Spleen (tissue), 11 donors: ENCODE measurements around the gene HDHD3. TPM values are rescaled to one million over a fixed set of nuclear protein-coding genes. Genes with fewer than 3 reads are reported as not detected.

ENCODE experiments used
- DNase-seq: peaks from one replicate; pipeline ENCODE4 v3.0.0-alpha.2; 2020
- H3K27ac ChIP-seq, 8 donors: fragments of 200-600 bp; sonication (generic) in 7 of 8; 1 replicate in 4 of 8; 2 replicates in 4 of 8; pipeline versions ENCODE4 v1.5.0 to v1.8.0; 2016 to 2021; ENCODE audit warnings: inconsistent platforms in 4 of 8, mild to moderate bottlenecking in 4 of 8, moderate library complexity in 1 of 8
- H3K27me3 ChIP-seq, 7 donors: fragments of 200-600 bp; sonication (generic) in 6 of 7; replicated peaks in 1 of 7; 1 replicate in 4 of 7; 2 replicates in 3 of 7; pipeline versions ENCODE4 v1.5.0 to v1.8.0; 2016 to 2021; ENCODE audit warnings: inconsistent platforms in 3 of 7, mild to moderate bottlenecking in 1 of 7
- H3K36me3 ChIP-seq, 6 donors: fragments of 200-600 bp; sonication (generic) in 5 of 6; 1 replicate in 4 of 6; 2 replicates in 2 of 6; pipeline versions ENCODE4 v1.5.0 to v1.8.0; 2016 to 2021; ENCODE audit warnings: inconsistent platforms in 2 of 6
- H3K4me1 ChIP-seq, 6 donors: fragments of 200-600 bp; sonication (generic) in 5 of 6; 1 replicate in 3 of 6; 2 replicates in 3 of 6; pipeline versions ENCODE4 v1.5.0 to v1.8.0; 2016 to 2021; ENCODE audit warnings: inconsistent platforms in 3 of 6
- H3K4me3 ChIP-seq, 8 donors: fragments of 200-600 bp; sonication (generic) in 7 of 8; 1 replicate in 4 of 8; 2 replicates in 4 of 8; pipeline versions ENCODE4 v1.5.0 to v1.8.0; 2016 to 2021; ENCODE audit warnings: inconsistent platforms in 4 of 8, mild to moderate bottlenecking in 4 of 8, moderate library complexity in 2 of 8
- H3K9me3 ChIP-seq, 8 donors: fragments of 200-600 bp; sonication (generic) in 7 of 8; 1 replicate in 4 of 8; 2 replicates in 4 of 8; pipeline versions ENCODE4 v1.5.0 to v1.8.0; 2016 to 2021; ENCODE audit warnings: inconsistent platforms in 4 of 8
- CTCF ChIP-seq, 11 experiments: fragments of 200-600 bp in 7 of 11; fragments of 450-650 bp in 4 of 11; sonication (generic) in 4 of 11; IDR thresholded peaks in 8 of 11; conservative IDR thresholded peaks in 3 of 11; 1 replicate in 7 of 11; 2 replicates in 4 of 11; pipeline versions ENCODE4 v1.4.0 to v1.8.0; 2016 to 2021; ENCODE audit warnings: antibody characterized with exemption in 11 of 11, inconsistent platforms in 4 of 11, mild to moderate bottlenecking in 1 of 11
- POLR2A ChIP-seq, 3 donors: fragments of 450-650 bp; IDR thresholded peaks; one replicate each; pipeline ENCODE4 v1.5.1; 2017; ENCODE audit warnings: antibody characterized with exemption in 3 of 3, mild to moderate bottlenecking in 1 of 3
- POLR2AphosphoS5 ChIP-seq, 3 donors: sonication (generic); formaldehyde crosslinking; IDR thresholded peaks; one replicate each; pipeline ENCODE4 v1.5.1; 2017; ENCODE audit warnings: antibody characterized with exemption in 3 of 3
- WGBS, 5 donors: extraction: QIAGEN DNeasy Blood & Tissue Kit in 3 of 5; methylation state at CpG; one replicate each; pipeline versions ENCODE4 v1.1.5 to v1.1.7; 2013 to 2018; 5-methylcytosine and 5-hydroxymethylcytosine counted together
- intact Hi-C: fragments of 100-400 bp; cut with DNase I; formaldehyde crosslinking; loops from one replicate; pipeline ENCODE4 v1.15.0; 2023; ENCODE audit warnings: low total_unique reads
- polyA plus RNA-seq, 3 donors: library from polyadenylated mRNA; stranded (reverse); fragments of 200-250 nt; gene quantifications; one replicate each; pipeline ENCODE4 v1.2.1, GENCODE V29; 2013
- total RNA-seq, 7 donors: library from RNA; depleted of rRNA in 3 of 7; stranded (reverse); fragments of >200 nt in 3 of 7; fragmentation: NEBNext Ultra II Directional in 4 of 7; extraction: Animal tissue kit (Norgen Biotek cat#: 25700) in 4 of 7; gene quantifications; one replicate each; pipeline versions ENCODE4 v1.1.0 to v1.2.1, GENCODE V29; 2016 to 2021
- donor health status: healthy with polysubstance abuse.
- donor health status: DM: no; HTN: no; CAD: no; lungs with moderate emphysema.
- donor health status: DM: no; HTN: no; CAD: no.
- donor health status: Bipolar disorder and iron deficiency.
- donor health status: healthy.
- donor health status: DM: no; HTN: no; CAD: no.
- donor health status: DM: yes; HTN: yes; CAD: no.

The HDHD3 gene
- total and polyA plus RNA-seq, 10 donors: 13.5 to 38.3 (median 17.6) TPM

- Histone ChIP-seq H3K27ac (no peak overlapping the region), H3K36me3 (no peaks in the 10 kb centered on the region), H3K4me3 (no peak overlapping the region), H3K4me1 (peaks cover 4 to 22% (median 14%) of the 10 kb centered on the region in 6 donors), H3K27me3 (peaks cover 0 to 15% (median 7%) of the 10 kb centered on the region in 7 donors), H3K9me3 (no peaks in the 10 kb centered on the region)
- TF ChIP-seq CTCF (IDR thresholded peaks at IDR 0.05 in 8 of 11, conservative IDR thresholded peaks at IDR 0.05 in 3 of 11) (no peak), POLR2A (IDR thresholded peaks at IDR 0.05) (no peak), POLR2AphosphoS5 (IDR thresholded peaks at IDR 0.05) (no peak)
- DNase-seq: no peak
- intact Hi-C loops: no loop called here
- 83 to 92% (median 85%) methylated on average over 2 of the region's 2 CpGs for WGBS, 5 donors
Observed at GRCh38 chr9:113345190-113345589, 31.6 kb downstream of the HDHD3 start.

GRCh38 chr9:113343732-113344231 is 33.0 kb downstream of the HDHD3 start:
- WGBS, 5 donors: 39 to 60% (median 56%) methylated on average over 1 of the region's 1 CpG
- intact Hi-C loops: no loop called here

GRCh38 chr9:113341712-113342410 is 34.9 kb downstream of the HDHD3 start:
- no peaks in the 10 kb centered on the region for H3K36me3 ChIP-seq
- TF ChIP-seq CTCF (IDR thresholded peaks at IDR 0.05 in 8 of 11, conservative IDR thresholded peaks at IDR 0.05 in 3 of 11) (no peak), POLR2AphosphoS5 (IDR thresholded peaks at IDR 0.05) (no peak), POLR2A (IDR thresholded peaks at IDR 0.05) (no peak)
- no peak for DNase-seq
- no peak overlapping the region for H3K4me3 ChIP-seq
- H3K27ac ChIP-seq: no peak overlapping the region
- no peaks in the 10 kb centered on the region for H3K27me3 ChIP-seq
- 67 to 76% (median 74%) methylated on average over 9 of the region's 9 CpGs for WGBS, 5 donors
- intact Hi-C loops: no loop called here
- peaks cover 5 to 19% (median 13%) of the 10 kb centered on the region in 6 donors for H3K4me1 ChIP-seq
- no peaks in the 10 kb centered on the region for H3K9me3 ChIP-seq

More at GRCh38 chr9:113343732-113344231, 33.0 kb downstream of the HDHD3 start:
- TF ChIP-seq POLR2A (IDR thresholded peaks at IDR 0.05) (no peak), POLR2AphosphoS5 (IDR thresholded peaks at IDR 0.05) (peak in 2 of 3 donors; percentile 29 to 33), CTCF (IDR thresholded peaks at IDR 0.05 in 8 of 11, conservative IDR thresholded peaks at IDR 0.05 in 3 of 11) (no peak)
- Histone ChIP-seq H3K27me3 (peaks cover 0 to 1% (median 0%) of the 10 kb centered on the region in 7 donors), H3K4me1 (peaks cover 5 to 19% (median 13%) of the 10 kb centered on the region in 6 donors), H3K9me3 (no peaks in the 10 kb centered on the region), H3K27ac (peak overlapping the region in 6 of 8 donors; percentile 43 to 67 (median 52)), H3K4me3 (no peak overlapping the region), H3K36me3 (no peaks in the 10 kb centered on the region)
- no peak for DNase-seq

- Histone ChIP-seq H3K27me3 (no peaks in the 10 kb centered on the region), H3K27ac (peak within 1 kb of the TSS in 7 of 8 donors; percentile 51 to 77 (median 72)), H3K4me1 (peaks cover 5 to 19% (median 13%) of the 10 kb centered on the region in 6 donors), H3K36me3 (no peaks in the 10 kb centered on the region), H3K9me3 (no peaks in the 10 kb centered on the region), H3K4me3 (peak within 1 kb of the TSS; percentile 74 to 99 (median 84))
- intact Hi-C loops: no loop called here
- TF ChIP-seq POLR2A (IDR thresholded peaks at IDR 0.05): no peak
- TF ChIP-seq CTCF (IDR thresholded peaks at IDR 0.05 in 8 of 11, conservative IDR thresholded peaks at IDR 0.05 in 3 of 11): no peak
- TF ChIP-seq POLR2AphosphoS5 (IDR thresholded peaks at IDR 0.05): peak; percentile 80 to 88 (median 86)
- peak; percentile 96 for DNase-seq
- WGBS, 5 donors: 1% methylated on average over 26 to 46 of the region's 46 CpGs
Observed at GRCh38 chr9:113340011-113340699, 36.6 kb downstream of the HDHD3 start, which contains the start of gene WDR31. Gene WDR31 (minus strand): TSS chr9:113340275. CDS start chr9:113332022, 8,253 bp downstream.
